NCI-H748 treated with DMSO at 0.1 percent for 48 hours (cell line): ENCODE results near the gene ATG101.

Source experiments
- DNase-seq: peaks from one replicate; lab custom pipeline; 2025; lab: John Stamatoyannopoulos, UW

ATG101 gene

GRCh38 chr12:52042706-52043385, 26.9 kb upstream of the ATG101 start:
- DNase-seq = no peak

DNA sequence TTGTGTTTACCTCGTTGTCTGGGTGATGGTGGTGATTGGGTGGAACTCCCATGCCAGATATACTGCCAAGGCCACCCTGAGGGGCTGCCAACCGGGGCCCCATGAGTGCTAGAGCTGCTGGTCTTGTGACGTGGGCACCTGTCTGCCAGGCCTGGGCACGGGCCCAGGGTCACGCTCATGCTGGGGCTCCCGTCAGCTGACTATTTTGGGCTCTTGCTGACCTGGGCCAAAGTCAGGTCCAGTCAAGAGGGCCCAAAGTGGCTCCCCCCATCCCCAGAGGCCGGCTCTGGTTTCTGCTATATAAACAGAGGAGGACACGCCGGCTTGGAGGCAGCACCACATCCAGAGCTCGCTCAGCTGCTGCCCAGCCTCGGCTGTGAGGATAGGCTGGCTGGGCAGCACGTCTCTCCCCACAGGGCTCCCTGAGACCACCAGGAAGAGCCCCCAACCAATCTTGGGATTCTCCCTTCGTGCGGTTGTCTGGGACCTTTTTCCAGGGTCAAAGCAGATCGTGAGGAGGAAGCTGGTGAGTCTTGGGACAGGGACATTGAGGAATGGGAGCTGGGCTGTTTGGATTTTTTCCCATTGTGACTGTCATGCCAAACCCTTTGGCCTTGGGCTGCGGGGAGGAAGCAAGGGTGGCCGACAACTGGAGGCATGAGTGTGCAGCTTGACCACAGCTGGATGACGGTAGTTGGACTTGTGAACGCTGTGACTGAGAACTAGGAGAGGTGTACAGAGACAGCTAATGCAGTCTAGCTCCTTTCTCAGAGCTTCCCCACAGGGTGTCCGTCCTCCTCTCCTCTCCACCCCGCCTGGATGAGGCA, 26.2 kb upstream of the ATG101 start:
- DNase-seq = no peak

GRCh38 chr12:52044292-52044983, 25.3 kb upstream of the ATG101 start:
- no peak for DNase-seq

DNA sequence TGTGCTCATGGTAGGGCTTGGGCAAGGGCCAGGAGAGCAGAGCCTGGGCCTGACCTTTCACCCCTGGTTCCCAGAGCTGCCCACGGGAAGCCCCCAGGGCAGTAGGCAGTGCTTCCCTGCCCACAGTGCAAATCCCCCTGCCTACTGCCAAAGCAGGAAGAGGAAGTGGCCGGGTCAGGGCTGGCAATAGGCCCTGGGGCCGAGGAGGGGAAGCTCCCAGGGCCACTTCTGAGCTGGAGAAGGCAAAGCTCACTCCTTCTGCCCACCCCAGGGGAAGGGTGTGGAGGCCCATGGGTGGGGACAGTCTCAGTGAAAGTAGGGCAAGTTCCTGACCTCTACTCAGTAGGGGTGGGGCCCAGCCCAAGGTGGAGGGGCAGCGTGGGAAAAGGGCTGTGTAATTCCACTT, 24.0 kb upstream of the ATG101 start:
- no peak for DNase-seq

DNA sequence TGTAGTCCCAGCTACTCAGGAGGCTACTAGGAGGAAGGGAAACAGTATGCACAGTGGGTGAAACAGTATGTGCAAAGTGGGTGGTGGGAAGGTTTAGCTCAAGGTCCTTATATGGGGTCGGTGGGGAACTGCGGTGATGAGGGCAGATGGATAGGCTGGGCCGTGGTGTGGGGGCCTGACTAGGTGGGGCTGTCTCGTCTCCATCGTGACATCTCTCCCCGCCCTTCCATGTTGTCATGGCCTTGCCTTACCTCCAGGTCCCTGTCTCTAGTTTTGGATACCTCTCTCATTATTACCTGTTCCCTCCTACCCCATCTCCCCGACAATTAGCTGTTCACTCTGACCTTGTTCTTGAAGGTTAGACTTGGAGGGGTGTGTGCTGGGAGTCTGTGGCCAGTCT, 22.9 kb upstream of the ATG101 start:
- DNase-seq = no peak

- DNase-seq = no peak
Measured at GRCh38 chr12:52049286-52049685, 20.5 kb upstream of the ATG101 start.

GRCh38 chr12:52049688-52050087, 20.1 kb upstream of the ATG101 start:
- DNase-seq = no peak

DNA sequence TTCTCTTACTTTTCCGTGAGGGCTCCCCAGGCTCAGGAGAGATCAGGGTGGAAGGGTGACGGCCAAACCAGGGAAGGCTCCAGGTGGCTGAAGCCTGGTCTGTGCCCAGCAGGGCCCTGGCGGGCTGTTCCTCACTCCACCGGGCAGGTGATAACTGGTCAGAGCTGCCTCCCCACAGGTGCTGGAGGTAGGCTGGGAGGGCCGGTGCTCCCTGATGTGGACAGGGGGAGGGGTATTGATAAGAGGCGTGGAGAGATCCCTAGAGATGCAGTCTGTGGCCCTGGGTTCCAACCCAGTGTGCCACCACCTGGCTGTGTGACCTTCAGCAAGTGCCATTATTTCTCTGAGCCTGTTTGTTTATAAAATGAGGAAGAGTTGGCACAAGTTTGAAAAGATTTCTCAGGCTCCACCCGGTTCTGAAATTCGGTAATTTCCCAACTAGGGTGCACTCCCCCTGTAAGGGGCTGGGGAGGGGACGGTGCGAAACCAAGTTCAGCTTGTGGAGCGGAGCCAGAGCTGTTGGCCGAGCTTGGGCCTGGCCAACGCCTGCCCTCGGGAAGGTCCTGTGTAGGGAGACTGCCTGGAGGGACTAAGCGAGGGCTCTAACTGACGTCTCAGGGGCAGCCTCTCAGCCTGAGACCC, 19.5 kb upstream of the ATG101 start:
- peak; percentile 9 for DNase-seq

DNA sequence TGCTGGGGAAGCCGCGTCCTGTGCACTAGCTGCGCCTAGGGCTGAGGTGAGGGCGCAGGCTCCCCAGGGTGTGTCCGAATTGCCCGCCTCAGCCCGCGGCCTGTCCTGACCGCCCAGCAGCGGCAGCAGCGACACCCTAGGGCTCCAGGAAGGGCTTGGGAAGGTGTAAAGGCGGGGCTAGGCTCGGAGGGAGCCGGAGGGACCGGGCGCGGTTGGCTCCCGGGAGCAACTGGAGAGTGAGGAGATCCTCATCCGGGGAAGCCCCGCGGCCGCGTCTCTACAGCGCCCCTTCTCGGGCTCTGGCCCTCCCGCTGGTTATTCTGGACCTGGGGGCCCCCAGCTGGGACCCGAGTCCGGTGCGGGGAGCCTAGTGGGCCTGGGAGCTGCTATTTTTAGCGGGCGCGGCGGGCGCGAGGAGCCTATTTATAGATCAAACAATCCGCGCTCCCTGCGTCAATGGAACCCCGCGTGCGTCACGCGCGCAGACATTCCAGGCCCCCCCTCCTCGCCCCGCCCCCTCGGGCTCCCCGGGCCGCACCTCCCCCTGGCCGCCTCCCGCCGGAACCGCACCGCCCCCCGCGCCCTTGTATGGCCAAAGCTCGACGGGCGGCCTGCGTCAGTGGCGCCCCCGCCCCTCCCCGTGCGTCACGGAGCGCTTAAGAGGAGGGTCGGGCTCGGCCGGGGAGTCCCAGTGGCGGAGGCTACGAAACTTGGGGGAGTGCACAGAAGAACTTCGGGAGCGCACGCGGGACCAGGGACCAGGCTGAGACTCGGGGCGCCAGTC, 18.8 kb upstream of the ATG101 start, which contains the start of gene NR4A1:
Gene NR4A1 (plus strand): TSS at position 685 of the 784 bp plus-strand sequence. CDS start 2,887 bp downstream, outside the sequence.
- DNase-seq = peak; percentile 66

- DNase-seq = no peak
Measured at GRCh38 chr12:52052468-52053186, 17.2 kb upstream of the ATG101 start.

DNA sequence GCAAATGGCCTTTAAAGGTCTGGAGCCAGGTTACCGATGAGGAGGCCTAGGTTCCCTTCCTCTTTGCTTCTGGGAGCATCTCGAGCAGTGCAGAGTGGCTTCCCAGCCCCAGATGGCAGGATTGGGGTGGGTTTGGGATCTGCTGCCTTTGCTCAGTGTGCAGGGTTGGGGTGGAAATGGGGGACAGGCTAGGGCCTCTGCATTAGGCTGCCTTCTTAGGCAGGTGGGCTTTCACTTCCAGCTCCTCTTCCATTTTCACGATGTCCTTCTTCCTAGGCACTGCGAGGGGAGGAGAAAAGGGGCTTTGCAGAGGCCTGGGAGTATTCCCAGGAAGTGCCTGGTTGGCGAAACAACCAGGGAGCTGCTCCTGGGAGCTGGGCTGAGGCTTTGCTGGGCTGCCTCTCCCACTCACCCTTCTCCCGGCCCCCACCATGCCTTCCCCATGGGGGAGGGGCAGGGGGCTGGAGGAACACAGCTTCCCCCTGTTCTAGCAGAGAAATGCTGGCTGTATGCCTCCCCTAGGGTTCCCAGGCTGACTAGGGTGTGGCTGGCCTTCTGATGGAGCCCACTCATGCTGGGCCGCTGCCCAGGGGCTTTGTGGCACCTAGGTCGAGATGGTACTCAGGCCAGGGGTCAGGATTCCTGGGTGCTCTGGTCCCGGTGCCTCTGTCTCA, 16.1 kb upstream of the ATG101 start:
- no peak for DNase-seq

GRCh38 chr12:52054231-52054832, 15.4 kb upstream of the ATG101 start:
- no peak for DNase-seq

DNA sequence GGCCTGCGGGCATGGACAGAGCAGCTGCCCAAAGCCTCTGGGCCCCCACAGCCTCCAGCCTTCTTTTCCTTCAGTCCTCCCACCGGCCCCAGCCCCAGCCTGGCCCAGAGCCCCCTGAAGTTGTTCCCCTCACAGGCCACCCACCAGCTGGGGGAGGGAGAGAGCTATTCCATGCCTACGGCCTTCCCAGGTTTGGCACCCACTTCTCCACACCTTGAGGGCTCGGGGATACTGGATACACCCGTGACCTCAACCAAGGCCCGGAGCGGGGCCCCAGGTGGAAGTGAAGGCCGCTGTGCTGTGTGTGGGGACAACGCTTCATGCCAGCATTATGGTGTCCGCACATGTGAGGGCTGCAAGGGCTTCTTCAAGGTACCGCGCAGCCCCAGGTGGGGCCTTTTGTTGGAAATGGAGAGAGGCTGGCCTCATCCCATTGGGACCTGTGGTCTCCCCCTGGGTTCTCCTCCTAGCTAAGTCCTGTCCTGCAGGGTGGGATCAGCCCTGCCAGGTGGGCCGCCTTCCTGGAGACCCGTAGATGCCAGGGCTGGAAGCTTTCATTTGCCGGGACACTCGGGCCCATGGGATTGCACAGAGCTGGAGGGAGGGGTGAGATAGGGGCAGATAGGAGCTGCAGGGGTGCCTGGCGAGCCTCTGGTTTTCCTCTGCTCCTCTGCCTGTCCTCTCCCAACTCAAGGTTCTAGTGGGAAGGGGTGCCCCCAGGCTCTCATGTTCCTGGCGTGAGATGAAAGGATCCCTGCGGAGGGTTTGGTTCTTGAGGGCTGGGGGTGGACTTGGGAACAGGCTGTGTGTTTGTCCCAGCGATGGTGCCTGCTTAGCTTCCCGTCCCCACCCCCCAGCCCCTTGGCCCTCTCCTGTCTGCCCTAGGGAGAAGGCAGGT, 14.7 kb upstream of the ATG101 start:
- DNase-seq = no peak

GRCh38 chr12:52055731-52056711, 13.8 kb upstream of the ATG101 start:
- no peak for DNase-seq

- DNase-seq = no peak
Measured at GRCh38 chr12:52056801-52057637, 12.8 kb upstream of the ATG101 start.
